GM18498 (cell line): ENCODE results near the gene C3orf70.
A peak's percentile ranks its signal among the peaks of the same experiment; 100 is the strongest.

Source experiments
- ATAC-seq: cut with Tn5 transposase; IDR thresholded peaks from one replicate; pipeline ENCODE4 v1.9.1; 2021; ENCODE audit warnings: mild to moderate bottlenecking, moderate library complexity; ENCODE audit not compliant: unreplicated experiment

The C3orf70 gene, protein sequence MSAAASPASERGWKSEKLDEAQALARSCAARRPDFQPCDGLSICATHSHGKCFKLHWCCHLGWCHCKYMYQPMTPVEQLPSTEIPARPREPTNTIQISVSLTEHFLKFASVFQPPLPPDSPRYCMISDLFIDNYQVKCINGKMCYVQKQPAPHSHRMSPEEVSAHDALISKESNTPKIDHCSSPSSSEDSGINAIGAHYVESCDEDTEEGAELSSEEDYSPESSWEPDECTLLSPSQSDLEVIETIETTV

DNA sequence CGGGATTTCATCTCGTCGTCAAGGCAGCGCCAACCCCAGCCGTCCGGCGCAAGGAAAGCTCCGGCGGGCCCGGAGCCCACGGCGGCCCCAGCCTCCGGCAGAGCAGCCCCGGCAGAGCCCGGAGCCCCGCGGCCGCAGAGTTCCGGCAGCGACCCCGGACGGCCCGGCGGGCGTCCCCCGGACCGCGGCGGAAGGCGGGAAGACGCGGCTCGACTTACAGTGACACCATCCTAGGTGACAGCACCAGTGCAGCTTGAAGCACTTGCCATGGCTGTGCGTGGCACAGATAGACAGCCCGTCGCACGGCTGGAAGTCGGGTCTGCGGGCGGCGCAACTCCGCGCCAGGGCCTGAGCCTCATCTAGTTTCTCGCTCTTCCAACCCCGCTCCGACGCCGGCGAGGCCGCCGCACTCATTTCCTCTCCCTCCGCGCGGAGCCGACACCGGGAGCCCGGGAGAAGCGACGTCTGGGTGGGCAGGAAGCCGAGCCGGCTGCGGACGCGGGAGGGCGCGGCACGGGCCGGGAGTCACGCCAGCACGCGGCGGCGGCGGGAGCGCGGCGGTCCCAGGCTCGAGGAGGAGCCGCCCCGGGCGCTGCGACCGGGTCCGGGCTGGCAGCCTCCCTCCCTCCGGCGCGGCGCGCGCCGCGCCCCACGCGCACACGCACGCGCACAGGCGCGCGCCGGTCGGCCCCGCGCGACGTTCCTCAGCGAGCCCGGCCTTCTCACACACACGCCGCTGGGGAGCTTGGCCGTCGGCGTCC, at the start of gene C3orf70:
TSS of gene C3orf70 (minus strand) at position 651 of the 761 bp plus-strand sequence. CDS start at position 414, 237 bp downstream.
- ATAC-seq: no peak

DNA sequence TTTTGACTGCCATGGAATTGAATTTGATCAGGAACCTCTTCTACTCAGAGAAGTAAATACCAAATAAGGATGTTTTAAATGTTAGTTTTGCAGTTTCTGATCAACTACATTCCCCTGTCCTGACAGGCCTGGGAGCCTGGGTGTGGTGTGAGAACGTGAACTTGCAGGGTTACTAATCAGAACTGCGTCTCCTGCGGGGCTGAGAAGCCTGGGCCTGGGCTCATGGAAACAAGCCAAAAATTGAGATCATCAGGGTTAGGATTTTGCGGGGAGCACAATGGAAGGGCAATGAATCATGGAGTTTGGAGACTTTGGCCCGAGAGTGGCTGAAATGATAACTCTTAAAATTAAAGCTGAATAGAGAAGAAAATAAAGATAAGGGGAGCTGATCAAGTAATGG, 47.8 kb upstream of the C3orf70 start:
- ATAC-seq: no peak

DNA sequence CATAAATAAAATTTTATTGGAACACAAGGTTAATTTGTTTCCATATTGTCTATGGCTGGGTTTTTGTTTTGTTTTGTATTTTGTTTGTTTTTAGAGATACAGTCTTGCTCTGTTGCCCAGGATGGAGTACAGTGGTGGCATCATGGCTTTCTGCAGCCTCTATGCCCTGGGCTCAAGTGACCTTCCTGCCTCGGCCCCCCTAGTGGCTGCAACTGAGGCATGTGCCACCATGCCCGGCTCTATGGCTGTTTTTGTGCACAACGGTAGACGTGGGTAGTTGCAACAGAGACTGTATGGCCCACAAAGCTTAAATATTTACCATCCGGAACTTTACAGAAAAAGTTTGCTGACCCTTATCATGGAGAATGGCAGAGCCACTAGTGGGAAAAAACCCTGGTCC, 46.8 kb upstream of the C3orf70 start:
- no peak for ATAC-seq

DNA sequence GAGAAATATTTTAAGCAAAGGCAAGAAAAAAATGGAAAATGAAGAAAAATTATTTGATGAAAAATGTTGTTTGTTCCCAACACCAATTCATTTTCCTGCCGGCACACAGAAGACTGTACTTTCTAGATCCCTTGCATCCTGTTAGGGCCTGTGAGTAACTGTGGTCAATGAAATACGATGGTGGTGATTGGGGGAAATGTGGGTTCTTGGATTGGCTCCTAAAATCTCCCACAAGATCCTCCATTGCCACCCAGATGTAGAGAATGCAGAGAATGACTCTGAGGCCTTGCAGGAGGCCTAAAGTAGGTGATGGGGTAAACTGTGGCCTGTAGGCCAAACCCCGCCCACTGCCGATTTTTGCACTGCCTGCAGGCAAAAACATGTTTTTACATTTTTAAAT, 46.3 kb upstream of the C3orf70 start:
- ATAC-seq: no peak

DNA sequence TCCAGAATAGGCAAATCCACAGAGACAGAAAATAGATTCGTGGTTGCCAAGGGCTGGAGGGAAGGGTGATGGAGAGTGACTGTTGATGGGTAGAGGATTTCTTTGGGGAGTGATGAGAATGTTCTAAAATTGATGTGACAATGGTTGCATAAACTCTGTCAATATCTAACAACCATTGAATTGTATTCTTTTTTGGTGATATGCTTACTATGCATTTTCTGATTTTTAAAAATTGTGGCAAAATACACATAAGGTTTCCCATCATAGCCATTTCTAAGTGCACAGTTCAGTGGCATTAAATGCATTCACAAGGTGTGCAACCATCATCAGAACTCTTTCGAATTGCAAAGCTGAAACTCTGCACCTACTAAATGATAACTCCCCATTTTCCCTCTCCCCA, 44.2 kb upstream of the C3orf70 start:
- ATAC-seq: no peak

DNA sequence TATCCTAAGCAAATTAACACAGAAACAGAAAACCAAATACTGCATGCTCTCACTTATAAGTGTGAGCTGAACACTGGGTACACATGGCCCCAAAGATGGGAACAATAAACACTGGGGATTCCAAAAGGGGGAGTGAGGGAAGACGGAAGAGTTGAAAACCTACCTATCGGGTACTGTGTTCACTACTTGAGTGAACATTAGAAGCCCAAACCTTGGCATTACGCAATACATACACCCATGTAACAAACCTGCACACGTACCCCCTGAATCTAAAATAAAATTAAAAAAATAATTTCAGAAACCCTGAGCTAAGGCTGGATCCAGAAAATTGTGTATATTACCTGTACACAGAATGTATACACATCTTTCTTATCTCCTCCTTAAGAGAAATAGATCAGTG, 42.8 kb upstream of the C3orf70 start:
- ATAC-seq: no peak

DNA sequence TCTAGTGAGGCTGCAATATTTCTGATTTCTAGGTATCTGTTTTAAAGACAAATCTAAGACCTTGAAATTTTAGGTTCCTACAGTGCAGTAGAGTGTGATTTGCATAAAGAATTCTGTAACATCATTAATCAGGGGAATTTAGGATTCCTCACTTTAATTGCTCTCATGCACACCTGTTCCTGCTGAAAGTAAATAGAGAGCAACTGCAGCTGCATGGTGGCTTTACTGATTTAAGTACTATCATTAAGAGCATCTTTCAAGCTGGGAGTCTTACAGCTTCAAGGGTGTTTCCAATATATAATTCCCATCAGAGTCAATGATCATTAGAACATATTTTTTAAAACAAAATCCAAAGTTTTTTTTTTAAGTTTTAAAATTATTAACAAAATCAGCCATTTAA, 36.0 kb upstream of the C3orf70 start:
- no peak for ATAC-seq

DNA sequence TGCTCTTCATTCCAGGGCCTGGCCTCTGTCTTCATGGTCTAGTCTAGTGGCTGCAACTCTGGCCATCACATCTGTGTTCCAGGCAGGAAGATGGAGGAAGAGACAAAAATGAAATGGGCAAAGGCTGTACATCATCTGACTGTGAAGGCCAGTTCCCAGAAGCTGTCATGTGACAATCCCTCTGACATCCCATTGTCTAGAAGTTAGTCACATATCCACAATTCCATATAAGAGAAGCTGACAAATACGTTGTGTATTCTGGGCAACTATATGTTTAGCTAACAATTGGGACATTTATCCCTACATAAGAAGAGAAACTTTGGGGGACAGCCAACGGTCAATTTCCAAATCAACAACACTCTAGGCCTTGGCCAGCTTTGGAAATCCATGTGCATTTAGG, 34.5 kb upstream of the C3orf70 start:
- ATAC-seq: no peak

DNA sequence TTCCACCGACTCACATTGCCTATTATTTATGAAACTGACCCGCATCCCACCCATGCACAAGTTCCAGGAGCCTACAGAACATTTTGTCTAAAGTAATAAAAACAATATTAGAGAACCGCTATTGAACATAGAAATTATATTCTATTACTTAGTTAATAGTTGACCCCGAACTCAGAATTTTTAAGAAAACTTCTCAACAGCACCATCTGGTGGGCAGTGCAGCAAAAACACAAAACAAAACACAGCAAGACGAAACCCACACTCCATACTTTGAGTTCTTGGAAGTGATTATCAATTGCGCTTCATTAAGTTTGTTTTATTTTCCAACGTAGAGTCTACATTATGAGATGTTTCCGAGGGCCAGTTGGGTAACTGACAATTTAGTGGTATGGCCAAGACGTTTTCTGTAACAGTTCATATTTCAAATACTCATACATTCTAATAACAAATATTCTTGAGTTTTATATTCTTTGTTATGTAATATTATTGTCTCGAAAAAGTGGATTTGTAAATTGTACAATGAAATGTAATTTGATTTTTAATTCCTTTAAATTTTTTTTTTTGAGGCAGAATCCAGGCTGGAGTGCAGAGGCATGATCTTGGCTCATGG, 24.0 kb upstream of the C3orf70 start:
- ATAC-seq: no peak

DNA sequence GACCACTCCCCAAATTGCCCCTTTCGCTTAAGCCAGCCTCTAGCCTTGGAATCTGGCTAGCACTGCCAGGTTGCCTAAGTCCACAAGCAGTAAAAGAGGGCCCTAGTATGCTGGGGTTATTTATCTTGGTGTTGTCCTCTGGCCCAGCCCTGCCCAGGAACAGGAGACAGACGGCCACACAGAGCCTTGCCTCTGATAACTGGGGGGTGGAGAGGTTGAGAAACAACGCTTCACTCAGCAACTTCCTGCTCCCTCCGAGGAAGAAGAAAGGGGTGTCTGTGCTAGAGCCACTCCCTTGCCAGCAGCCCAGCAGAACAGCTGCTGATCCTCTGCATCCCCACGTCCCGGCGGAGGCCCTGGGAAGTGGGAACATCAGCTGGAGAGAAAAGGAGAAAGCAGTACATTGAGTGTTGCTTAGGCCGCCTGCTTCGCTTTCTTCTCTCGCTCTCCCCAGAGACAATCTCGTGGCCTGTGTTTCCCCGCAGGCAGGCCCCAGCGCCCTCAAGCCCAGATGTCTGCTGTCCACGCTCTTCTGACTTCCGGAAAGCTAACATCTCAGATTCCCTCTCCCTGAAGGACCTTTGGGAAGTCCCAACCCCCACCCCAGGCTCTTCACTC, 22.6 kb upstream of the C3orf70 start:
- peak; percentile 54 for ATAC-seq

DNA sequence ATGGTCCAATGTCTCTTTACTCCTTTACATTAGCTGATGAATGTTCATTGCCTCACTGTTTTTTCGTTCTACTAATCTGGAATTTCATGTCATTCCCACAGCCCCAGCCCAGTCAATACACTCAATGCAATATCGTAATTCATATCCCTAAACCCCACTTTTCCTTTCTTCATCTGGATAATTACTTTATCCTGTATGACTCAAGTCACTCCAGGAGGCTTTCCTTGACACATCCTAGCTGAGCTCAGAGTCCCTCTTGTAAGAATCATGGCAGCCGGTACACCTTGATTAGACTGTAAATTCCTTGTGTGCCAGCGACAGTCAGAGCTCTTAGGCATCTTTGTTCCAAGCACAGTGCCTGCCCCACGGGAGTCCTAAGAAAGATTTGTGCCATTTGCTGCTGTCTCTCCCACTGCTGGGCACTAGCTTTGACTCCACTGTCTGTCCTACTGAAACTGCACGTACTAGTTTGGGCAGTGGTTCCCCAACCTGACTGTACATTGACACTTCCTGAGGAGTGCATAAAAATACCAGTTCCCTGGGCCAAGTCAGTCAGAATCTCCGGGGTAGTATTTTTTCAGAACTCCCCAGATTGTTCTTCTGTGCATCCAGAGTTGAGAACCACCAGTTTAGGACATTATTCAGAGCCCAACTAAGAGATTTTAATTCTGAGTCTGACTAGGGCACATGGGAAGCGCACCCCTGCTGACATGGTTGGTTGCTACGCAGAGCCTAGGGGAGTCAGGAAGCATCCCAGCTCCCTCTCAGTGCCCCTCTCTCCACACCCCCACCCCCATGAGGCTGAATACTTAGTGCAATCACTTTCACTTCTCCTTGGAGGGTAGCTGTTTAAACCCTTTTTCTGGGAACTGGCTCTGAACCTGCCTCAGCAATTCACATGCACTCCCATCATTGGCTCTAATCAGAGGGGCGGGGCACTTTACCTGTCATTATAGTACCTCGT, 19.5 kb upstream of the C3orf70 start:
- ATAC-seq: no peak

DNA sequence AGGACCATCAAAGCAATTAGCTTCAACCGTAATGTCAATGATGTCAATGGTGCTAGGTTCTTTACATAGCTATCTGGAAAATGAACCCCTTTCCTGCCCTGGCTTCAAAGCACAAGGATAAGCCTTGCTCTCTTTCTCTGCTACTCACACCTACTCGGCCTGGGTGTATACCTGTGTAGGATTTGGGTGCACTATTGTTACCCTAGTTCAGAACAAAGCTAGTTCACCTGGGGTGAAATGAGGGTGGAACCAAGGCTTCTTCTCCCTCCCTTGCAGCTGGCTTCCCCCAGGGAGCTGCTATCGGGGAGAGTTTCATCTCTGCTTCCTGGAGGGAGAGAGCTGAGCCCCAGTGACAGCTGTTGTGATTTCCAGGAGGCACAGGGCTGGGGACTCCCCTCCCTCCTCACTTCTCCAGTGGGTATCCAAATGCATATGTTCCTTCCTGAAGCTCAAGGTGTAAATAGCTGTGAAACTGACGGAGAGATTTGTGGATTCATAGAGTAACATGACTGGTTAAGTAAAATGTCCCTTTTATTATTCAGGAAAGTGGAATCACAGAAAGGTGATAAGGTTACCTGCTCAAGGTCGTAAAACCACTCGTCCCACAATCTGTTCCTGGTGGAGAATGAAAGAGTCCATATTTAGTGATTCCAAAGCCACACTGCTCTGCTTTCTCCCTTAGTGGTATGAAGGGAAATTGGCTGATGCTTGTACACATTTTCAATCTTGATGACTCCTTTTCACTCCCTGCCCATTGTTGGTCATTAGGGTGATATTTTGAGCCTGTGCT, 11.8 kb upstream of the C3orf70 start:
- no peak for ATAC-seq

DNA sequence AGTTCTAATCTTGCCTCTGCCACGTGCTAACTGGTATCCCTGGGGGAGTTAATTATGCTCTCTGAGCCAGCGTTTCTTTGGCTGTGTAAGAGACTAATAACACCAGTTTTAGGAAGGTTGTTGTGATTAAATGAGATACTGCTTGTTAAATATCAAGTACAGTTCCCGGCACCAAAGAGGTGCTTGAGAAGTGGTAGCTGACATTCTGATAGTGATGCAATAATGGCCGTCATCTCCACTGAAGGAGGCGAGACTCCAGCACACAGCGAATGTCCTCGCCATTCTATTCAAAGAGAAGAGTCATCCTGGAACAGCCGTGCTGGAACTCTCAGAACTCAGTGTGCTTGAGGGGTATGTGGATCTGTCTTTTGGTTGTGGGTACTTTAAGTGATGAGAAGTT, 9.8 kb upstream of the C3orf70 start:
- no peak for ATAC-seq

DNA sequence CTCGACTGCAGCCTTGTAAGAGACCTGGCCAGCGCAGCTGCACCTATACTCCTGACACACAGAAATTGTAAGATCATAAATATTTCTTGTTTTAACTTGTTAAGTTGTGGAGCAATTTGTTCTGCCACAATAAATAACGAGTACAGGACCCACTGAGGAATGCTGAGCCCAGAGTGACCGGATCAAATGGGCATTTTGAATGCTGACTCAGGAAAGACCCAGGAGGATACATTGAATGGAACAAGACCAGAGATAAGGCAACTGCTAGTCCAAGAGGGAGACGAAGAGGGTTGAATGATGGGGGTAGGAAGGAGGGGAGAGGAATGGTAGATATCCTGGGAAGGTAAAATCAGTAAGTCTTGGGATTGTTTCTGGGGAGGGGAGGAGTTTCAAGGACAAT, 8.9 kb upstream of the C3orf70 start:
- no peak for ATAC-seq

DNA sequence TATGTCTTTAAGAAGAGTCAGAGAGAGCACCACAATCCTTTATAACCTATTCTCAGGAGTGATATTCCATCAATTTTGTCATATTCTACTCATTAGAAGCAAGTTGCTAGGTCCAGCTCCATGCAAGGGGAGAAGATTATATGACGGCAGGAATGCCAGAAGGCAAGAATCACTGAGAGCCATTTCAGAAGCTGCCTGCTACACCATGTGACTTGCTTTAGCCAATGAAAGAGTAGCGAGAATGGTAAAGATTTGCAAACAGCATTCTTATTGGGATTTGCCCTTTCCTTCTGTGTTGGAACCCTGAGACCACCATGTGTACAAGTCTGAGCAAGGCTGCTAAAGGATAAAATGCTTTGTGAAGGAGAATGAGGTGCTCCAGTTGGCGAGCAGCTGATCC, 4.5 kb upstream of the C3orf70 start:
- no peak for ATAC-seq

DNA sequence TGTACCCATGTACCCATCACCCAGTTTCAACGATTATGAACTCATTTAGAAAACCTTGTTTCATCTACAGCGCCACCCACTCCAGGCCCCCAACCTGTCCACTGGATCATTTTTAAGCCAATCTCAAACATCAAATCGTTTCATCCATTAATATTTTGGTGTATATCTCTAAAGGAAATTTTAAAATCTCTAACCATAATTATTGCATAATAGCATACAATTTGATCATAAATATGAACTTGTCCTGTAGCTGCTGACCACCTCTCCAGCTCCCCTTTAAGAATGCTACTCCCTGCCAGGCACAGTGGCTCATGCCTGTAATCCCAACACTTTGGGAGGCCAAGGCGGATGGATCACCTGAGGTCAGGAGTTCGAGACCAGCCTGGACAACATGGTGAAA, 2.8 kb upstream of the C3orf70 start:
- no peak for ATAC-seq

DNA sequence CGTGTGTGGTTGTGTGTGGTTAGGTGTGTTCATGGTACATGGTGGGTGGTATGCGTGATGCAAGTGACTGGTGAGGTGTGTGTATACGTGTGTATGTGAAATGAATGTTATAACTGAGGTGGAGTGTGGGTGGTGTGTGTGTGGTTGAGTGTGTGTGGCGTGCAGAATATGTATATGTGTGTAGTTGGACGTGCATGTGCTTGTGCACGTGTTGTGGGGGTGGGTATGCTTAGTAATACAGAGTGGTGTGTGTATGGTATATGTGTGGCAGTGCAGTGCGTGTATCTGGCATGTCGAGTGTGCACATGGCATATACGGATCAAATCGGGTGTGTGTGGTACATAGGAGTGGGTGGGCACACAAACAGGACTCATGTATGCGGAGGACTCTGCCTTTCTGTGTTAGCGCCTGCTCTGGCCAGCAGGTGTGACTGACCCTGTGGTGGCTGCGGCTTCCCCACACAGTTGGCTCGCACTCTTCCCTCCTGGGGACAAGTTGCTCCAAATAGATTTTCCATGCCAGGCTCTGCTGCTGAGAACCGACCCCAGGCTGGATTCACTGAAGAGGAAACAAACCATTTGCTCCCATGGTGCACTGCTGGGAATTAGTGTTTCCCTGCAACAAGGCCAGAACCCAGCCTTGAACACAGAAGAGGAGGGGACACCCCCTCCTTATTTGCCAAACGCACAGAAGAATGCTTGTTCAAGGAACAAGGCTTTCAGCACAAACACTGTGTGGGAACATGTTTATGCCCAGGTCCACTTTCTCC, 1.2 kb upstream of the C3orf70 start:
- ATAC-seq: no peak

DNA sequence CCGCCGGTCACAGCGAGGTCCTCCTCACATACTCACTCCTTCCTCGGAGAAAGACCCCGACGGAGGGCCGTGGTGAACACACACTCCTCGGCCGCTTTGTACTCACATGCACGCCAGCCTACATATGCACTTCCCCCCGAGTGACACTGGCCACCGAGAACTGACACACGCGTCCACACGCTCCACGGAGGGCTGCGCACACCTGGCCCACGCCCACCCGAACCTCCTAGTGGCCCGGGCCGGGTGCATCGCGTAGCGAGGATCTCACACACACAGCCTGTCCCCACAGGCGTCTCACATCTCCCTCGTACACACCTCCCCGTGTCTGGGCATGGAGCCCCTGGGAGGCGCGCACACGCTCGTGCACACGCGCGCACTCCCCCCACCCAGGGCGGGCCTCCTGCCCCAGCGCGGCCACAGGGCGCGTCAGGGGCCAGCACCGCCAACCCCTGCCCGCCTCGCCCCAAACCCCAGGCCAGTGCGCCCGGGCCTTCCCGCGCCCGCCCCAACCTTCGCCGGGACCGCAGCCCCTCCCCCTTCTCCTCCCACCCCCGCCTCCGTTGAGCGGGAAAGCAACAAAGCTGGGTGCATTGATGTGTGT, 411 bp upstream of the C3orf70 start:
- no peak for ATAC-seq

DNA sequence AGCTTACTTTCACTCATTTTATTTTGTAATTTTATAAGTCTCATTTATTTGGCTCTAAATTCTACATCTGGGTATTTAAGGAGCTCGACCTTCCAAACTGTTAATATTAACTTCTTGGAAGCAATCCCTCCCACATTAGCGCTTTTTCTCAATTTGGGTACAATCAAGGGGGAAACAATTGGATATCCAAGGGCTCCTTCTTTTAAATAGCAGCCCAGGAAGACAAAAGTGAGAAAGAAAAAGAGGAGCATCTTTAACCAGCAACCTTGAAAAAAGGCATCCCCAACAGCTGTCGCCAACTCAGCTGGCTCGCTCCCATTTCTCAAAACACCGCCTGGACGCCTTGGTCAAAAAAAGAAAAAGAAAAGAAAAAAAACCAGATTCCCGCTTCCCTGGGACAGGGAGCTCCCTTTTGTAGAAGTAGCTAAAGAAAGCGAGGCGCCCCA, 873 bp downstream of the C3orf70 start:
- no peak for ATAC-seq
